HG03108 (cell line): ENCODE results near the gene NLRP8.
"Not testable (repeated sequence)": the region's sequence is repeated elsewhere in the genome, so short reads cannot be mapped to it uniquely, and the experiment has no call there.

Source experiments
- ATAC-seq: cut with Tn5 transposase; IDR thresholded peaks from one replicate; pipeline ENCODE4 v1.9.1; 2021; ENCODE audit warnings: moderate library complexity; ENCODE audit not compliant: unreplicated experiment

Gene NLRP8

GRCh38 chr19:55962186-55962585 lies 14.6 kb downstream of the NLRP8 start:
- ATAC-seq: no peak

- no peak for ATAC-seq
Measured at GRCh38 chr19:55973982-55974381, 26.4 kb downstream of the NLRP8 start.

- ATAC-seq: no peak
Measured at GRCh38 chr19:55980415-55980814, 32.8 kb downstream of the NLRP8 start.

GRCh38 chr19:55985254-55985653 lies 37.6 kb downstream of the NLRP8 start:
- ATAC-seq: no peak

- ATAC-seq: no peak
Measured at GRCh38 chr19:55986487-55986886, 38.9 kb downstream of the NLRP8 start, which contains the start of gene NLRP5. NLRP5 (plus strand) TSS chr19:55986775.

- no peak for ATAC-seq
Measured at GRCh38 chr19:55990831-55991230, 43.2 kb downstream of the NLRP8 start.

- no peak for ATAC-seq
Measured at GRCh38 chr19:55993492-55993891, 45.9 kb downstream of the NLRP8 start.

GRCh38 chr19:56014765-56015164 lies 67.1 kb downstream of the NLRP8 start:
- ATAC-seq: no peak

- ATAC-seq: no peak
Measured at GRCh38 chr19:56015756-56016155, 68.1 kb downstream of the NLRP8 start.

GRCh38 chr19:56019325-56019724 lies 71.7 kb downstream of the NLRP8 start:
- ATAC-seq: not testable (repeated sequence)

GRCh38 chr19:56020355-56020975 lies 72.8 kb downstream of the NLRP8 start:
- ATAC-seq: not testable (repeated sequence)

GRCh38 chr19:56026769-56027168 lies 79.1 kb downstream of the NLRP8 start:
- ATAC-seq: no peak
